Psoas muscle (tissue), 8 donors: Measurements from ENCODE around the gene ECT2L. TPM values are rescaled to one million over a fixed set of nuclear protein-coding genes. Genes with fewer than 3 reads are reported as not detected.

ENCODE experiments used
- ATAC-seq, 4 donors: fragments of 200-7000 bp; cut with Tn5 transposase; one replicate each; pipeline ENCODE4 v1.9.1; 2020; ENCODE audit warnings: moderate library complexity in 3 of 4, mild to moderate bottlenecking in 2 of 4
- DNase-seq, 2 donors: peaks; one replicate each; pipeline ENCODE4 v3.0.0-alpha.2; 2020
- H3K27ac ChIP-seq: fragments of 200-600 bp; one replicate; pipeline ENCODE4 v1.8.0; 2022
- H3K27me3 ChIP-seq, 3 donors: fragments of 200-600 bp in 1 of 3; one replicate each; pipeline versions ENCODE4 v1.6.1 to v1.8.0; 2013 to 2022; ENCODE audit warnings: low read length in 2 of 3, mild to moderate bottlenecking in 2 of 3, moderate library complexity in 1 of 3; ENCODE audit not compliant: insufficient read depth in 3 of 3
- H3K36me3 ChIP-seq, 2 donors: fragments of 200-600 bp in 1 of 2; one replicate each; pipeline versions ENCODE4 v1.6.1 to v1.8.0; 2013 to 2022; ENCODE audit warnings: low read depth in 1 of 2, mild to moderate bottlenecking in 1 of 2, moderate library complexity in 1 of 2; ENCODE audit not compliant: insufficient read depth in 1 of 2
- H3K4me1 ChIP-seq: fragments of 200-600 bp; one replicate; pipeline ENCODE4 v1.8.0; 2022
- H3K4me3 ChIP-seq: fragments of 200-600 bp; one replicate; pipeline ENCODE4 v1.8.0; 2022; ENCODE audit warnings: mild to moderate bottlenecking
- H3K9me3 ChIP-seq: fragments of 200-600 bp; one replicate; pipeline ENCODE4 v1.8.0; 2022
- CTCF ChIP-seq: fragments of 200-600 bp; IDR thresholded peaks from one replicate; pipeline ENCODE4 v1.8.0; 2022; ENCODE audit warnings: antibody characterized with exemption
- WGBS, 3 donors: extraction: QIAGEN DNeasy Blood & Tissue Kit; methylation state at CpG; one replicate each; pipeline versions ENCODE4 v1.1.6 to v1.1.7; 2013; 5-methylcytosine and 5-hydroxymethylcytosine counted together
- intact Hi-C, 2 donors: fragments of 100-400 bp; cut with DNase I; formaldehyde crosslinking; loops; one replicate each; pipeline versions ENCODE4 v1.11.0 to v1.14.2; 2022
- polyA plus RNA-seq, 3 donors: library from polyadenylated mRNA; stranded (reverse); fragments of 200-250 nt; gene quantifications; one replicate each; pipeline ENCODE4 v1.2.3, GENCODE V29; 2013
- total RNA-seq, 4 donors: library from RNA; stranded (reverse); fragmentation: NEBNext Ultra II Directional in 2 of 4; extraction: Animal tissue kit (Norgen Biotek cat#: 25700) in 2 of 4; gene quantifications; one replicate each; pipeline versions ENCODE4 v1.2.1 to v1.2.4, GENCODE V29; 2021 to 2023
- donor health status: healthy with polysubstance abuse.
- donor health status: DM: no; HTN: no; CAD: no; lungs with moderate emphysema.
- donor health status: Bipolar disorder and iron deficiency.
- donor health status: healthy.
- donor health status: DM: yes; HTN: yes; CAD: no.
- donor health status: DM: no; HTN: no; CAD: no.
- donor health status: DM: no; HTN: no; CAD: no.
- donor health status: DM: yes; HTN: yes; CAD: no.

ECT2L gene
- total and polyA plus RNA-seq, 7 donors, result under 0.01 TPM; not detected in 6

GRCh38 chr6:138953451-138953850 is 157.6 kb downstream of the ECT2L start:
- Histone ChIP-seq H3K4me3 (no peak overlapping the region), H3K27ac (no peak overlapping the region), H3K4me1 (peaks cover 9% of the 10 kb centered on the region), H3K9me3 (peaks cover 3% of the 10 kb centered on the region), H3K27me3 (no peaks in the 10 kb centered on the region), H3K36me3 (no peaks in the 10 kb centered on the region)
- no peak for ATAC-seq
- WGBS, 3 donors, result 33 to 94% (median 44%) methylated on average over 1 of the region's 1 CpG
- no peak for TF ChIP-seq CTCF
- intact Hi-C loops, result no loop called here
- no peak for DNase-seq

Other genes with a start within 250 kb of the ECT2L start
- gene CCDC28A, start 22.3 kb upstream of the ECT2L start, total RNA-seq, result 1 to 10 TPM; 4.7 to 6.7 (median 5.3) TPM
- gene CCDC28A, start 22.3 kb upstream of the ECT2L start, polyA plus RNA-seq, result 1 to 10 TPM; 5.1 to 5.7 (median 5.6) TPM
- 10 to 100 TPM; 16.3 to 23.9 (median 21.5) TPM for gene REPS1, start 192.2 kb downstream of the ECT2L start, total RNA-seq
- 10 to 100 TPM; 13.0 to 17.2 (median 16.8) TPM for gene REPS1, start 192.2 kb downstream of the ECT2L start, polyA plus RNA-seq
- 1 to 10 TPM in 3 of 4 donors, under 1 TPM in 1; 0.92 to 3.1 (median 2.1) TPM for gene ABRACL, start 232.7 kb downstream of the ECT2L start, total RNA-seq
- 1 to 10 TPM; 2.1 to 6.3 (median 2.9) TPM for gene ABRACL, start 232.7 kb downstream of the ECT2L start, polyA plus RNA-seq